ENCODE measurements around the gene OR6Y1. TPM values are rescaled to one million over a fixed set of nuclear protein-coding genes. Genes with fewer than 3 reads are reported as not detected.

OR6Y1 gene
- total and polyA plus RNA-seq, 4 donors, result not detected

DNA sequence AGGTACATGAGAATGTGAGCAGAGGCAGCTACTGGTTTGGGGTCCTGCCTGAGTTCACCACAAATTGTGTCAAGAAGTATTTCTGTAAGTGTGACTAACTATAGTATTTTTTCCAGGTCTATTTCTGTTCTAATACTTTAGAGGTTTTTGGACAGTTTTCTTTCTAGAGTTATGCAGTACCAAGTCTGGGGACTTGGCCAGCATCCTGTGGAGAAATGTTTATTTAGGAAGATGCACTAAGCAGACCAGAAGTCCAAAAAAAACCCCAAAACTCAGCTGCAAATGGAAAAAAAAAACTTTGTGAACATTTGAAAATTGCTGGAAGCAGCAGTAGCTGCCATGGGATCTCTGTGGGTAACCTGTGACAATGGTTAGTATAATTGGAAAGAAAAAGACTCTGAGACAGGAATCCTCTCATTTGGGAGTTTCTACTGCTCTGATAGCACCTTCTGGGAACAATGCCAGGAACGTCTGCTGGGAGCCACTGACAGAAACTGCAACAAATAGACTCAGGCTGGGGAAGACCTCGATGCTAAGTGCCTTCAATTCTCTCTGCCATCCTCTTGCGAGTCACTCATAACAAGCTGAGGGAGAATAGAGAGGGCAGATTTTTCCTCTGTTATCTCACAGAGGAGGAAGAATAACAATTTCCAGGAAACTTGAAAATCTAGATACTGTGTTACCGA, 44.6 kb downstream of the OR6Y1 start:
- Histone ChIP-seq H3K4me1 (ENCODE audit: control insufficient read depth, insufficient read depth, low read length) (no peaks in the 10 kb centered on the region), H3K27me3 (ENCODE audit: control insufficient read depth, insufficient read depth, low read length) (no peaks in the 10 kb centered on the region), H3K36me3 (ENCODE audit: control insufficient read depth, insufficient read depth, low read length) (no peaks in the 10 kb centered on the region), H3K9me3 (ENCODE audit: control insufficient read depth, insufficient read depth, low read length) (no peaks in the 10 kb centered on the region), H3K27ac (ENCODE audit: low read depth, low read length) (no peak overlapping the region), H3K4me3 (ENCODE audit: low read depth, low read length) (no peak overlapping the region)
- WGBS (ENCODE audit: insufficient coverage), result no CpG with 5 or more reads among the region's 4 CpGs
- DNase-seq (ENCODE audit: low read depth in 4 of 6, low spot score in 6 of 6), result peak; percentile 12 to 84 (median 38)

DNA sequence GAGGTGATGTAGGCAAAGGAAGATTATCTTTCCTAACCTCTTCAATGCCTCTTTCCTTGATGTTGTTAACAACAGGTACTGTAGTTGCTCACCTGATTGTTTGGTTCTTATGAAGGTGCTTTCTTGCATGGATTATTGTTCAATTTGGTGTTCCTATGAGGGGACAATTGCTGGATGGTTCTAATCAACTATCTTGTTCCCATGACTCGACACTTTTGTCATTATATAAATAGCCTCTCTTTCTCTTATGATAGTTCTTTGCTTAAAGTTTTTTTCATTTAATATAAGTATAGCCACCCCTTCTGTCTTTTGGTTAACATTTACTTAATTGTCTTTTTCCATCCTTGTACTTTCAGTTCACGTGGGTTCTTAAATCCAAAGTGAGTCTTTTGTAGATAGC, 46.7 kb downstream of the OR6Y1 start:
- Histone ChIP-seq H3K36me3 (ENCODE audit: control insufficient read depth, insufficient read depth, low read length) (no peaks in the 10 kb centered on the region), H3K4me1 (ENCODE audit: control insufficient read depth, insufficient read depth, low read length) (no peaks in the 10 kb centered on the region), H3K9me3 (ENCODE audit: control insufficient read depth, insufficient read depth, low read length) (no peaks in the 10 kb centered on the region), H3K27me3 (ENCODE audit: control insufficient read depth, insufficient read depth, low read length) (no peaks in the 10 kb centered on the region), H3K4me3 (ENCODE audit: low read depth, low read length) (no peak overlapping the region), H3K27ac (ENCODE audit: low read depth, low read length) (no peak overlapping the region)
- DNase-seq (ENCODE audit: low read depth in 4 of 6, low spot score in 6 of 6), result no peak
- WGBS (ENCODE audit: insufficient coverage), result no CpG with 5 or more reads among the region's 2 CpGs

DNA sequence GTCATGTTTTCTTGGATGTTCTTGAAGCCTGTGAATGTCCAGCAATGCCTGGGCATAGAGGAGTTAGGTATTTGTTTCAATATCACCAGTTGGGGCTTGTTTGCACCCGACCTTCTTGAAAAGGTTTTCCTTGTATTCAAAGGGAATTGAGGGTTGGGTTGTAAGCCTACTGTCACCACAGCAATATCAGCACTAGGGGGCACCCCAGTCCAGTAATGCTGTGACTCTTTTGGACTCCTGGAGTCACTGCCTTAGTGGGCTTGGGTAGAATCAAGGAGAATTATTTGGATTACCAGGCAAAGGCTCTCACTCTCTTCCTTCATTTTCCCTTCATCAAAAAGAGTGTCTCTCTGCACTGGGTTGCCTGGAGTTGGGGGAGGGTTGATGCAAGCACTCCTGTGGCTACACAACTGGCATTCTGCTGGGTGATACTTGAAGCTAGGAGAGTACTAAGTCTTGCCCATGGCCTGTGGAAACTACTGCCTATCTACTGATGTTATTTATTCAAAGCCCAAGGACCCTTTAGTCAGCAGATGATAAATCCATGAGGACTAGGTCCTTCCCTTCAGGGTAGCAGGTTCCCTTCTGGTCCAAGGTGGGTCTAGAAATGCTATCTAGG, 47.7 kb downstream of the OR6Y1 start:
- 57% methylated on average over 1 of the region's 1 CpG for WGBS (ENCODE audit: insufficient coverage)
- H3K27ac ChIP-seq (ENCODE audit: low read depth, low read length), result no peak overlapping the region
- H3K36me3 ChIP-seq (ENCODE audit: control insufficient read depth, insufficient read depth, low read length), result no peaks in the 10 kb centered on the region
- H3K4me3 ChIP-seq (ENCODE audit: low read depth, low read length), result no peak overlapping the region
- H3K9me3 ChIP-seq (ENCODE audit: control insufficient read depth, insufficient read depth, low read length), result no peaks in the 10 kb centered on the region
- H3K27me3 ChIP-seq (ENCODE audit: control insufficient read depth, insufficient read depth, low read length), result no peaks in the 10 kb centered on the region
- no peak for DNase-seq (ENCODE audit: low read depth in 4 of 6, low spot score in 6 of 6)
- H3K4me1 ChIP-seq (ENCODE audit: control insufficient read depth, insufficient read depth, low read length), result no peaks in the 10 kb centered on the region

DNA sequence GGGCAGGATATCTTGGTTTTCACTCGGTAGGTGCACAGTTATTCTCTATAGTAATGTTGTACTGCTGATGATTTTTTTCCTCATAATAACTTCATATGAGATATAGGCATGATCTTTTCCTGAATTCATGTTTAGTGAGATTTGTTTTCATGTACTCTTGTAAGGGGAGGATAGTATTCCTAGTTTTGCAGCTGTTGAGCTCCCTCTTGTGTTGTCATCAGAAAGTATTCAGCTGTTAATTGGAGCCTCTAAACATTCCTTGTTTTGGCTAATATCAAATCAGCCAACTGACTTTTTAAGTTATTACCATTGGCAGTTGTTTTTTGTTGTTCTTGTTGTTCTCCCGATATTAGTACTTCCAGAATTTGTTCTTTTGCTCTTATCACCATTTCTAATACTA, 57.8 kb downstream of the OR6Y1 start:
- Histone ChIP-seq H3K4me3 (ENCODE audit: low read depth, low read length) (no peak overlapping the region), H3K9me3 (ENCODE audit: control insufficient read depth, insufficient read depth, low read length) (no peaks in the 10 kb centered on the region), H3K4me1 (ENCODE audit: control insufficient read depth, insufficient read depth, low read length) (no peaks in the 10 kb centered on the region), H3K27me3 (ENCODE audit: control insufficient read depth, insufficient read depth, low read length) (no peaks in the 10 kb centered on the region), H3K36me3 (ENCODE audit: control insufficient read depth, insufficient read depth, low read length) (no peaks in the 10 kb centered on the region), H3K27ac (ENCODE audit: low read depth, low read length) (no peak overlapping the region)
- peak in 3 of 6 donors; percentile 11 to 57 (median 19) for DNase-seq (ENCODE audit: low read depth in 4 of 6, low spot score in 6 of 6)
- no CpG with 5 or more reads among the region's 2 CpGs for WGBS (ENCODE audit: insufficient coverage)

DNA sequence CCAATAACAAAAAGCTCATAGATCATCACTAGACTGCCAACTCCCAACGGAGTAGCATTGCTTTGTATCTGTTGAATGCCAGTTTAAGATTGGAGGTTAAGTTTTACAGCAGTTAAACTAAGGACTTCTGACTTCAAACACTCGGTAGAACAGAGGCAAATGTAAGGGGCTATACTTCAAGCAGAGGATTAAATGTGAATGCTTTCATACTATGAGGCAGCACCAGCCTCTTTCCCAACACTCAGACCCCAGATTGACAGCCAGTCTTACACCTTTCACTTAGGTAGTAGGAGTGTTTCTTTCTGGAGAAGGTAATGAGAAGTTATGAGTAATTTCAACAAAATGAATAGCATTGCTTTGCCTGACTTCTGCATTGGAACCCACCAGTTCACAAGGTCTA, 59.4 kb downstream of the OR6Y1 start:
- no CpG with 5 or more reads among the region's 2 CpGs for WGBS (ENCODE audit: insufficient coverage)
- no peaks in the 10 kb centered on the region for H3K9me3 ChIP-seq (ENCODE audit: control insufficient read depth, insufficient read depth, low read length)
- no peak for DNase-seq (ENCODE audit: low read depth in 4 of 6, low spot score in 6 of 6)
- H3K4me1 ChIP-seq (ENCODE audit: control insufficient read depth, insufficient read depth, low read length), result no peaks in the 10 kb centered on the region
- no peaks in the 10 kb centered on the region for H3K27me3 ChIP-seq (ENCODE audit: control insufficient read depth, insufficient read depth, low read length)
- no peaks in the 10 kb centered on the region for H3K36me3 ChIP-seq (ENCODE audit: control insufficient read depth, insufficient read depth, low read length)
- no peak overlapping the region for H3K4me3 ChIP-seq (ENCODE audit: low read depth, low read length)
- H3K27ac ChIP-seq (ENCODE audit: low read depth, low read length), result no peak overlapping the region

Other genes starting within 250 kb of the OR6Y1 start
- not detected for gene CD1B, start 222.9 kb downstream of the OR6Y1 start, total RNA-seq
- not detected for gene CD1B, start 222.9 kb downstream of the OR6Y1 start, polyA plus RNA-seq (ENCODE audit: insufficient read length in 2 of 2)
- gene CD1E, start 200.5 kb downstream of the OR6Y1 start, total RNA-seq, result under 1 TPM; 0.10 to 0.17 TPM
- not detected for gene CD1E, start 200.5 kb downstream of the OR6Y1 start, polyA plus RNA-seq (ENCODE audit: insufficient read length in 2 of 2)
- not detected for gene OR10T2, start 154.9 kb downstream of the OR6Y1 start, total RNA-seq
- gene OR10T2, start 154.9 kb downstream of the OR6Y1 start, polyA plus RNA-seq (ENCODE audit: insufficient read length in 2 of 2), result not detected
- not detected for gene OR10K2, start 128.2 kb downstream of the OR6Y1 start, total RNA-seq
- not detected for gene OR10K2, start 128.2 kb downstream of the OR6Y1 start, polyA plus RNA-seq (ENCODE audit: insufficient read length in 2 of 2)
- gene OR10K1, start 92.6 kb downstream of the OR6Y1 start, total RNA-seq, result not detected
- not detected for gene OR10K1, start 92.6 kb downstream of the OR6Y1 start, polyA plus RNA-seq (ENCODE audit: insufficient read length in 2 of 2)
- not detected for gene OR10R2, start 82.2 kb downstream of the OR6Y1 start, total RNA-seq
- not detected for gene OR10R2, start 82.2 kb downstream of the OR6Y1 start, polyA plus RNA-seq (ENCODE audit: insufficient read length in 2 of 2)
- gene OR6P1, start 16.2 kb upstream of the OR6Y1 start, total RNA-seq, result not detected
- not detected for gene OR6P1, start 16.2 kb upstream of the OR6Y1 start, polyA plus RNA-seq (ENCODE audit: insufficient read length in 2 of 2)
- not detected for gene OR10X1, start 25.5 kb upstream of the OR6Y1 start, total RNA-seq
- gene OR10X1, start 25.5 kb upstream of the OR6Y1 start, polyA plus RNA-seq (ENCODE audit: insufficient read length in 2 of 2), result not detected
- not detected for gene OR10Z1, start 50.9 kb upstream of the OR6Y1 start, total RNA-seq
- gene OR10Z1, start 50.9 kb upstream of the OR6Y1 start, polyA plus RNA-seq (ENCODE audit: insufficient read length in 2 of 2), result under 1 TPM; 0.03 to 0.08 TPM
- 10 to 100 TPM in 1 of 2 donors, 1 to 10 TPM in 1; 4.7 to 15.4 TPM for gene SPTA1, start 132.3 kb upstream of the OR6Y1 start, total RNA-seq
- gene SPTA1, start 132.3 kb upstream of the OR6Y1 start, polyA plus RNA-seq (ENCODE audit: insufficient read length in 2 of 2), result under 1 TPM; 0.57 to 0.78 TPM
- not detected for gene OR6K2, start 146.2 kb upstream of the OR6Y1 start, total RNA-seq
- gene OR6K2, start 146.2 kb upstream of the OR6Y1 start, polyA plus RNA-seq (ENCODE audit: insufficient read length in 2 of 2), result not detected
- not detected for gene OR6K3, start 166.3 kb upstream of the OR6Y1 start, total RNA-seq
- gene OR6K3, start 166.3 kb upstream of the OR6Y1 start, polyA plus RNA-seq (ENCODE audit: insufficient read length in 2 of 2), result not detected
- not detected for gene OR6K6, start 200.3 kb upstream of the OR6Y1 start, total RNA-seq
- gene OR6K6, start 200.3 kb upstream of the OR6Y1 start, polyA plus RNA-seq (ENCODE audit: insufficient read length in 2 of 2), result not detected
- gene OR6N1, start 217.8 kb upstream of the OR6Y1 start, total RNA-seq, result not detected
- gene OR6N1, start 217.8 kb upstream of the OR6Y1 start, polyA plus RNA-seq (ENCODE audit: insufficient read length in 2 of 2), result not detected
- gene OR6N2, start 226.8 kb upstream of the OR6Y1 start, total RNA-seq, result not detected
- gene OR6N2, start 226.8 kb upstream of the OR6Y1 start, polyA plus RNA-seq (ENCODE audit: insufficient read length in 2 of 2), result not detected

Data from spinal cord (tissue), 10 donors.